ENCODE results near the gene CGB7.
"Not testable (repeated sequence)": the region's sequence is repeated elsewhere in the genome, so short reads cannot be mapped to it uniquely, and the experiment has no call there.

DNA sequence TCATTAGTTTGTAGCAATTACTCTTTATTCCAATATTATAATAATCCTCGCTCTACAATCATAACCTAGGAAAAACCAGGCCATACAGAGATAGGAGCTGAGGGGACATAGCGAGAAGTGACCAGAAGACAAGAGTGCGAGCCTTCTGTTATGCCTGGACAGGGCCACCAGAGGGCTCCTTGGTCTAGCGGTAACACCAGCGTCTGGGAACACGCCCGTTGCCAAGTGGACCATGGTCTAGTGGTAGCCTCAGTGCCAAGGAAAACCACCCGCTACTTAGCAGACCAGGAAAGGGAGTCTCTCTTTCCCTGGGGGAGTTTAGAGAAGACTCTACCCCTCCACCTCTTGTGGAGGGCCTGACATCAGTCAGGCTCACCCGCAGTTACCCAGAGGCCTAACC is 17.3 kb upstream of the CGB7 start:
- TF ChIP-seq, protein P1, sequence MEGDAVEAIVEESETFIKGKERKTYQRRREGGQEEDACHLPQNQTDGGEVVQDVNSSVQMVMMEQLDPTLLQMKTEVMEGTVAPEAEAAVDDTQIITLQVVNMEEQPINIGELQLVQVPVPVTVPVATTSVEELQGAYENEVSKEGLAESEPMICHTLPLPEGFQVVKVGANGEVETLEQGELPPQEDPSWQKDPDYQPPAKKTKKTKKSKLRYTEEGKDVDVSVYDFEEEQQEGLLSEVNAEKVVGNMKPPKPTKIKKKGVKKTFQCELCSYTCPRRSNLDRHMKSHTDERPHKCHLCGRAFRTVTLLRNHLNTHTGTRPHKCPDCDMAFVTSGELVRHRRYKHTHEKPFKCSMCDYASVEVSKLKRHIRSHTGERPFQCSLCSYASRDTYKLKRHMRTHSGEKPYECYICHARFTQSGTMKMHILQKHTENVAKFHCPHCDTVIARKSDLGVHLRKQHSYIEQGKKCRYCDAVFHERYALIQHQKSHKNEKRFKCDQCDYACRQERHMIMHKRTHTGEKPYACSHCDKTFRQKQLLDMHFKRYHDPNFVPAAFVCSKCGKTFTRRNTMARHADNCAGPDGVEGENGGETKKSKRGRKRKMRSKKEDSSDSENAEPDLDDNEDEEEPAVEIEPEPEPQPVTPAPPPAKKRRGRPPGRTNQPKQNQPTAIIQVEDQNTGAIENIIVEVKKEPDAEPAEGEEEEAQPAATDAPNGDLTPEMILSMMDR (IDR thresholded peaks at IDR 0.05) = peak; percentile 37 to 80 (median 72)
- not testable (repeated sequence) for TF ChIP-seq POLR2A (IDR thresholded peaks at IDR 0.05)

Measured in esophagus squamous epithelium (tissue), 4 donors.